Panc1 (cell line): ENCODE data around the gene IKBIP.
A peak's percentile ranks its signal among the peaks of the same experiment; 100 is the strongest.

Source experiments
- CTCF ChIP-seq: fragments of 450-650 bp; IDR thresholded peaks from 2 replicates; pipeline ENCODE4 v1.5.1; 2017; ENCODE audit warnings: mild to moderate bottlenecking
- REST ChIP-seq, 2 experiments: IDR thresholded peaks; 2 replicates each; pipeline ENCODE4 v1.6.1; 2011 to 2012; ENCODE audit warnings: low read depth in 2 of 2, control low read depth in 1 of 2, low read length in 1 of 2, mild to moderate bottlenecking in 1 of 2, moderate library complexity in 1 of 2; ENCODE audit not compliant: insufficient read depth in 1 of 2

DNA sequence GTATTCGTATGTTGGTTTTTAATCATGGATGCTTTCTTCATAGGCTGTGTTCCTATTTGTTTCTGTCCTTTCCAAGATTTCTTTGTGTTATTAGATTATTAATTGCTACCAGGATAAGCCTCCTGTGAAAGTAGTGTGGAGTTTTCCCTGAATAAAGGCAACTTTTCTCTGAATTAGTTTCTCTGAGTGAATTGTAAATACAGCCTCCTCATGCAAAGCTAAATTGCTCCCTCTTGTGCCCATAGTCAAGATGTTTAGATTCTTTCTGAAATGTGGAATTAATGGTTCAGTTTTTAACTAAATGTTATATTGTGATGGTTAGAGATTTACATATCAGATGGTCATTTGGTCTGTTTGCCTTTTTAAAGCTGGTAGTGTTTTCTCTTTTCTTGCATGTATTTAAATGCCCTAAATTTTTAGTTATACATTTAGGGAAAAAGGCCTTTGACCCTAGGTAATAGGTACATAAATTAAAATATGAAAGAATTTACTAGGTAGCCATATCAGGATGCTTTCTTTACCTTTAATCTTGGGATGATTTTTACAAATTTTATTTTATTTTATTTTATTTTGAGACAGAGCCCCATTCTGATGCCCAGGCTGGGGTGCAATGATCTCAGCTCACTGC lies 9.4 kb upstream of the IKBIP start:
- peak; percentile 63; the same call in 1 of the 2 replicates for TF ChIP-seq CTCF
- no peak for TF ChIP-seq REST (IDR thresholded peaks at IDR 0.05; ENCODE audit: insufficient read depth in 1 of 2, low read depth in 2 of 2, low read length in 1 of 2)
